Pancreas (tissue), 10 donors: ENCODE data around the gene TMEM81. TPM values are rescaled to one million over a fixed set of nuclear protein-coding genes. Genes with fewer than 3 reads are reported as not detected.

Source experiments
- ATAC-seq, 4 donors: fragments of 200-7000 bp; cut with Tn5 transposase; one replicate each; pipeline versions ENCODE4 v1.8.0 to v1.9.1; 2020; ENCODE audit warnings: mild to moderate bottlenecking in 4 of 4, moderate library complexity in 4 of 4
- DNase-seq, 6 donors: peaks; one replicate each; pipeline ENCODE4 v3.0.0-alpha.2; 2020
- FAIRE-seq: peaks from 2 replicates; lab custom pipeline; 2012; peaks lifted over from hg19 to GRCh38; lab: Jason Lieb, UNC
- H3K27ac ChIP-seq, 4 donors: fragments of 200-600 bp; sonication (generic); 1 replicate in 3 of 4; 2 replicates in 1 of 4; pipeline versions ENCODE4 v1.5.0 to v1.8.0; 2020
- H3K27me3 ChIP-seq, 4 donors: fragments of 200-600 bp; one replicate each; pipeline ENCODE4 v1.8.0; 2021
- H3K36me3 ChIP-seq, 3 donors: fragments of 200-600 bp; sonication (generic) in 1 of 3; one replicate each; pipeline versions ENCODE4 v1.5.0 to v1.8.0; 2020 to 2021
- H3K4me1 ChIP-seq, 3 donors: fragments of 200-600 bp; one replicate each; pipeline ENCODE4 v1.8.0; 2021
- H3K4me3 ChIP-seq, 4 donors: fragments of 200-600 bp; sonication (generic) in 2 of 4; one replicate each; pipeline versions ENCODE4 v1.5.0 to v1.8.0; 2020 to 2021
- H3K9me3 ChIP-seq, 4 donors: fragments of 200-600 bp; one replicate each; pipeline ENCODE4 v1.8.0; 2021
- WGBS, 2 donors: extraction: QIAGEN DNeasy Blood & Tissue Kit; methylation state at CpG; one replicate each; pipeline ENCODE4 v1.1.7; 2013; 5-methylcytosine and 5-hydroxymethylcytosine counted together
- intact Hi-C, 3 donors: fragments of 100-400 bp; cut with DNase I; formaldehyde crosslinking; loops; one replicate each; pipeline versions ENCODE4 v1.11.1 to v1.14.2; 2022
- polyA plus RNA-seq, 2 donors: library from polyadenylated mRNA; stranded (reverse); fragments of 200-250 nt; gene quantifications; one replicate each; pipeline ENCODE4 v1.2.3, GENCODE V29; 2013
- total RNA-seq, 6 donors: library from RNA; stranded (reverse); fragmentation: NEBNext Ultra II Directional in 4 of 6; extraction: Animal tissue kit (Norgen Biotek cat#: 25700) in 4 of 6; gene quantifications; one replicate each; pipeline versions ENCODE4 v1.2.1 to v1.2.4, GENCODE V29; 2021 to 2023
- TF ChIP-seq, protein P1 (sequence below), 4 donors: fragments of 200-600 bp; sonication (generic) in 3 of 4; IDR thresholded peaks; one replicate each; pipeline versions ENCODE4 v1.5.0 to v1.8.0; 2021; ENCODE audit warnings: antibody characterized with exemption in 4 of 4
- donor health status: healthy with polysubstance abuse.
- donor health status: DM: no; HTN: no; CAD: no; lungs with moderate emphysema.
- donor health status: DM: no; HTN: no; CAD: no.
- donor health status: control.
- donor health status: control.
- donor health status: Bipolar disorder and iron deficiency.
- donor health status: DM: yes; HTN: yes; CAD: no.
- donor health status: DM: no; HTN: no; CAD: no.
- donor health status: DM: no; HTN: no; CAD: no.
- donor health status: DM: yes; HTN: yes; CAD: no.

The TMEM81 gene
- total and polyA plus RNA-seq, 8 donors = 0.67 to 2.5 (median 1.2) TPM

DNA sequence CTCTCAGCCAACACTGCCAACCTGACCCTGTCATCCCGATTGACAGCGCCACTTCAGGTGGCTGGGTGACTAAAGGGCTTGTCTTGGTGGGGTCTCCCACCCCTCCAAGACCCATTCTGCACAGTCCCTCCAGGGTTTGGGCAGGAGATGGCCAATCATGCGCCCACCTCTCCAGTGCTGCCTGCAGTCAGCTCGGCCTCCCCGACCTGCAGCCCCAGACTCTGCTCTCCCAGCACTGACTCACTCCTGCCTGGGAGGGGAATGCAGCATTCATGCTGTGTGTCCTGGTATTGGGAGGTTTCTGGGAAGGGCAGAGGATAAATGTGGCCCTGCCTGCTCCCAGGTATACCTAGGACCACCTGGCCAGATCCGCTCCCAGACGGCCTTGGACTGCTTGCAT, 9.7 kb downstream of the TMEM81 start:
- Histone ChIP-seq H3K27me3 (no peaks in the 10 kb centered on the region), H3K4me3 (no peak overlapping the region), H3K36me3 (no peaks in the 10 kb centered on the region), H3K4me1 (no peaks in the 10 kb centered on the region), H3K9me3 (no peaks in the 10 kb centered on the region), H3K27ac (no peak overlapping the region)
- TF ChIP-seq, protein P1, sequence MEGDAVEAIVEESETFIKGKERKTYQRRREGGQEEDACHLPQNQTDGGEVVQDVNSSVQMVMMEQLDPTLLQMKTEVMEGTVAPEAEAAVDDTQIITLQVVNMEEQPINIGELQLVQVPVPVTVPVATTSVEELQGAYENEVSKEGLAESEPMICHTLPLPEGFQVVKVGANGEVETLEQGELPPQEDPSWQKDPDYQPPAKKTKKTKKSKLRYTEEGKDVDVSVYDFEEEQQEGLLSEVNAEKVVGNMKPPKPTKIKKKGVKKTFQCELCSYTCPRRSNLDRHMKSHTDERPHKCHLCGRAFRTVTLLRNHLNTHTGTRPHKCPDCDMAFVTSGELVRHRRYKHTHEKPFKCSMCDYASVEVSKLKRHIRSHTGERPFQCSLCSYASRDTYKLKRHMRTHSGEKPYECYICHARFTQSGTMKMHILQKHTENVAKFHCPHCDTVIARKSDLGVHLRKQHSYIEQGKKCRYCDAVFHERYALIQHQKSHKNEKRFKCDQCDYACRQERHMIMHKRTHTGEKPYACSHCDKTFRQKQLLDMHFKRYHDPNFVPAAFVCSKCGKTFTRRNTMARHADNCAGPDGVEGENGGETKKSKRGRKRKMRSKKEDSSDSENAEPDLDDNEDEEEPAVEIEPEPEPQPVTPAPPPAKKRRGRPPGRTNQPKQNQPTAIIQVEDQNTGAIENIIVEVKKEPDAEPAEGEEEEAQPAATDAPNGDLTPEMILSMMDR (IDR thresholded peaks at IDR 0.05) = no peak
- 78 to 91% methylated on average over 7 of the region's 7 CpGs for WGBS, 2 donors
- DNase-seq (no peak), FAIRE-seq (no peak), ATAC-seq (no peak)
- intact Hi-C loops = no loop called here

DNA sequence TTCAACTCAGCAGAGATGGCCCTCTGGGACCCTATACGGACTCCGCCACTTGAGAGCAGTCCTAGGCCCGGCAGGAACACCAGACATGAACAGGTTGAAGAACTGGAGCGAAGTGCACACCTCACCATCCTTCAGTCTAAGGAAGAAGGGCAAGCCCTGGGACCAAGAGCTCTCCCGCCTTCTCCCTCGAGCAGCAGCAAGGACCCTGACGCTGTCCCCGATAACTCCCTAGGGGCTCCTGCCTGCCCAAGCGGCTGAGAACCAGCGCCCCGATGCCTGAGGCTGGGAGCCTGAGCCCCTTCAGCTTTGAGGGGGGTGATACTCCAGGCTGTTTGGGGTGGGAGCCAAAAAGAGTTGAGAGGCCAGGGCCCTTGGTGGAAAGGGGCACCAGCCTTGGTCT, 10.2 kb downstream of the TMEM81 start:
- Histone ChIP-seq H3K27ac (no peak overlapping the region), H3K4me3 (no peak overlapping the region), H3K4me1 (no peaks in the 10 kb centered on the region), H3K27me3 (no peaks in the 10 kb centered on the region), H3K9me3 (no peaks in the 10 kb centered on the region), H3K36me3 (no peaks in the 10 kb centered on the region)
- TF ChIP-seq, protein P1 (IDR thresholded peaks at IDR 0.05) = no peak
- WGBS, 2 donors = 91 to 94% methylated on average over 11 of the region's 11 CpGs
- DNase-seq (no peak), FAIRE-seq (no peak), ATAC-seq (no peak)
- intact Hi-C loops = no loop called here

DNA sequence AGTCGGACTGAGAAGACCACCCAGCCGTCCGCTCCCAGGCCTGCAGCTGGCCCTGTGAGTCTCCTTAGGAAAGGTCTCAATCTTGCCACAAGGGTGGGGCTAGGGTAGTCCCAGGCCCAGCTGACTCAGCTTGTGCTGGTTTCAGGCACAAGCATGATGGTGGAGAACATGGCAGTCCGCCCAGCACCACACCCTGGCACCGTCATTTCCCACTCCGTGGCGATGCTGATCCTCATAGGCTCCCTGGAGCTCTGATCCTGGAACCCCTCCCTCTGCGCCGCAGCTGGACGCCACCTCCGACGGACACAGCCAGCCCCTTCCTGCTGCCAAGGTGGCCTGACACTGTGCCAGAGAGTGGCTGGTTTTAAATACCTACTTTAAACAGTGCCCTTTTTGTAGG, 10.7 kb downstream of the TMEM81 start:
- Histone ChIP-seq H3K36me3 (no peaks in the 10 kb centered on the region), H3K27ac (no peak overlapping the region), H3K9me3 (no peaks in the 10 kb centered on the region), H3K27me3 (no peaks in the 10 kb centered on the region), H3K4me1 (no peaks in the 10 kb centered on the region), H3K4me3 (no peak overlapping the region)
- intact Hi-C loops = no loop called here
- TF ChIP-seq, protein P1 (IDR thresholded peaks at IDR 0.05) = no peak
- DNase-seq (no peak), FAIRE-seq (no peak), ATAC-seq (no peak)
- 75 to 86% methylated on average over 12 of the region's 12 CpGs for WGBS, 2 donors

DNA sequence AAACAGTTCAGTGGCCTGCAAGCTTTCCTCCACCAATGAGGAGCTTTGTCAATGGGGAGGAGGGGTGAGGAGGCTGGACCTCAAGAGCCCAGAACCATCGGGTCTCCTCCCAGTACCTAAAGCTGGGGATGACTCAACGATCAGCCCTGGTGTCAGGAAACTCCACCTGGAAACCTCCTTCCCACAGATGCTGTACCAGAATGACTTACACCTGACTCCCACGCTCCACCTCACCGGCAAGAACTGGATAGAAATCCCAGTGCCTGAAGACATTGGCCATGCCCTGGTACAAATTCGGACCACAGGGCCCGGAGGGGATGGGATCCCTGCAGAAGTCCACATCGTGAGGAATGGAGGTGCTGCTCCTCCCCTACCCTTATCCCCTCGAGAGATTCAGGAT, 11.4 kb downstream of the TMEM81 start:
- H3K9me3 ChIP-seq = no peaks in the 10 kb centered on the region
- H3K27ac ChIP-seq = no peak overlapping the region
- H3K4me1 ChIP-seq = no peaks in the 10 kb centered on the region
- H3K4me3 ChIP-seq = no peak overlapping the region
- intact Hi-C loops = no loop called here
- TF ChIP-seq, protein P1 (IDR thresholded peaks at IDR 0.05) = no peak
- DNase-seq = no peak
- no peaks in the 10 kb centered on the region for H3K36me3 ChIP-seq
- H3K27me3 ChIP-seq = no peaks in the 10 kb centered on the region
- ATAC-seq = no peak
- 74 to 83% methylated on average over 8 of the region's 8 CpGs for WGBS, 2 donors
- no peak for FAIRE-seq

DNA sequence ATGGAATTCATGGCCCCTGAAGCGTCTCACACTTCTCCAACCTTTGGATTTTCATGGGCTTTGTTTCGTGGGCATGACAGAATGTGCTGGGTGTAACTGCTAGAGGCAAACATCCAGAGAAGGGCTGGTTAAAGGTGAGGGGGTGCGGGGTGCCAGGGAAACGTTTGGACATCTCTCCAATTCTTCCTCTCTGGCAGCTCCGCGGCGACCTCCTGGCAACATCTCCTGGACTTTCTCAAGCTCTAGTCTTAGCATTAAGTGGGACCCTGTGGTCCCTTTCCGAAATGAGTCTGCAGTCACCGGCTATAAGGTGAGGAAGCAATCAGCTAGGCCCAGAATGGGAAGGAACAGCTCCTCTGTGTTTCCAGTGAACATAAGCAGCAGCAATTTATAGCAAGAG, 12.0 kb downstream of the TMEM81 start:
- Histone ChIP-seq H3K27ac (no peak overlapping the region), H3K36me3 (no peaks in the 10 kb centered on the region)
- intact Hi-C loops = no loop called here

More for the DNA sequence above, 12.0 kb downstream of the TMEM81 start:
- H3K4me3 ChIP-seq = no peak overlapping the region
- H3K27me3 ChIP-seq = no peaks in the 10 kb centered on the region
- DNase-seq = no peak
- no peaks in the 10 kb centered on the region for H3K9me3 ChIP-seq
- 74 to 75% methylated on average over 9 of the region's 9 CpGs for WGBS, 2 donors
- TF ChIP-seq, protein P1 (IDR thresholded peaks at IDR 0.05) = no peak
- ATAC-seq = no peak
- no peak for FAIRE-seq
- no peaks in the 10 kb centered on the region for H3K4me1 ChIP-seq
